ENCODE data around the gene FAM20C.

- TF ChIP-seq CTCF (IDR thresholded peaks at IDR 0.05) (no peak), POLR2A (IDR thresholded peaks at IDR 0.05) (no peak), POLR2AphosphoS5 (IDR thresholded peaks at IDR 0.05) (no peak)
These were observed 35.6 kb downstream of the FAM20C start for GRCh38 chr7:227926-228325.

All from upper lobe of left lung (tissue), 4 donors.